Brain microvascular endothelial cell (primary cell): ENCODE data around the gene MYO5A.

Source experiments
- DNase-seq: peaks from one replicate; pipeline ENCODE4 v3.0.0-alpha.2; 2020
- H3K27ac ChIP-seq: fragments of 250-450 bp; sonication (Bioruptor Pico); 2 replicates; pipeline ENCODE4 v1.5.1; 2020; ENCODE audit warnings: mild to moderate bottlenecking, moderate library complexity
- H3K27me3 ChIP-seq: fragments of 250-450 bp; sonication (Bioruptor Pico); replicated peaks from 2 replicates; pipeline ENCODE4 v1.5.1; 2020; ENCODE audit warnings: mild to moderate bottlenecking
- H3K36me3 ChIP-seq: fragments of 250-450 bp; sonication (Bioruptor Pico); replicated peaks from 2 replicates; pipeline ENCODE4 v1.5.1; 2020; ENCODE audit warnings: mild to moderate bottlenecking
- H3K4me3 ChIP-seq: 2 replicates; pipeline ENCODE4 v1.5.1; 2011; ENCODE audit warnings: low read depth, mild to moderate bottlenecking, control low read depth, low read length, moderate library complexity
- CTCF ChIP-seq: IDR thresholded peaks from 2 replicates; pipeline ENCODE4 v1.5.1; 2011; ENCODE audit warnings: low read depth, mild to moderate bottlenecking, moderate library complexity, low read length, control low read depth, inconsistent platforms; ENCODE audit errors: missing control alignments
- in situ Hi-C: cut with HindIII; loops from 2 replicates; pipeline ENCODE4 v1.10.0; 2017; ENCODE audit warnings: low sequenced_read_pairs, low pct_ligation_motif_present

The MYO5A gene

GRCh38 chr15:52318729-52319500, 209.8 kb downstream of the MYO5A start:
- no peak for DNase-seq
- no peak for TF ChIP-seq CTCF
- Histone ChIP-seq H3K4me3 (no peak overlapping the region), H3K27ac (no peak overlapping the region), H3K27me3 (no peaks in the 10 kb centered on the region), H3K36me3 (peaks cover 7% of the 10 kb centered on the region)
- in situ Hi-C loops: no loop called here

GRCh38 chr15:52317688-52318087, 211.0 kb downstream of the MYO5A start:
- no peaks in the 10 kb centered on the region for H3K27me3 ChIP-seq
- H3K4me3 ChIP-seq: no peak overlapping the region
- peaks cover 7% of the 10 kb centered on the region for H3K36me3 ChIP-seq
- in situ Hi-C loops: no loop called here
- H3K27ac ChIP-seq: no peak overlapping the region
- DNase-seq: no peak
- no peak for TF ChIP-seq CTCF

- Histone ChIP-seq H3K27me3 (no peaks in the 10 kb centered on the region), H3K4me3 (no peak overlapping the region), H3K27ac (no peak overlapping the region), H3K36me3 (peaks cover 7% of the 10 kb centered on the region)
- in situ Hi-C loops: no loop called here
- no peak for TF ChIP-seq CTCF
- no peak for DNase-seq
Observed at GRCh38 chr15:52317022-52317421, 211.7 kb downstream of the MYO5A start.

GRCh38 chr15:52309154-52309548, 219.5 kb downstream of the MYO5A start:
- Histone ChIP-seq H3K27me3 (no peaks in the 10 kb centered on the region), H3K27ac (no peak overlapping the region), H3K36me3 (no peaks in the 10 kb centered on the region), H3K4me3 (no peak overlapping the region)
- no peak for TF ChIP-seq CTCF
- DNase-seq: no peak
- in situ Hi-C loops: no loop called here

GRCh38 chr15:52308446-52309153, 220.1 kb downstream of the MYO5A start:
- no peaks in the 10 kb centered on the region for H3K36me3 ChIP-seq
- in situ Hi-C loops: no loop called here
- H3K27ac ChIP-seq: no peak overlapping the region
- H3K4me3 ChIP-seq: no peak overlapping the region
- DNase-seq: no peak
- no peaks in the 10 kb centered on the region for H3K27me3 ChIP-seq
- no peak for TF ChIP-seq CTCF
